HCT116 (cell line): ENCODE data around the gene TMEM135. TPM values are rescaled to one million over a fixed set of nuclear protein-coding genes. Genes with fewer than 3 reads are reported as not detected.

ENCODE experiments used
- ATAC-seq: fragments of 200-7000 bp; cut with Tn5 transposase; 2 replicates; pipeline ENCODE4 v1.9.1; 2020; ENCODE audit warnings: mild to moderate bottlenecking, moderate library complexity
- BruUV-seq: library from RNA; stranded (reverse); fragments of 400-500 nt; replicated peaks from 2 replicates; lab custom pipeline; 2021; lab: Mats Ljungman, UMichigan
- CTCF ChIA-PET: fragments of 300-600 bp; sonication (Branson Sonifier 250); formaldehyde crosslinking; loops from one replicate; lab custom pipeline; 2021; ENCODE audit warnings: antibody characterized with exemption; lab: Charles Lee
- POLR2A ChIA-PET: fragments of 300-600, 350-600 bp; sonication (Branson Sonifier 250); formaldehyde crosslinking; loops from one replicate; lab custom pipeline; 2021; ENCODE audit warnings: antibody characterized with exemption; lab: Charles Lee
- RAD21 ChIA-PET, 2 experiments: fragments of 300-600 bp; sonication (Branson Sonifier 250); formaldehyde crosslinking; loops; one replicate each; lab custom pipeline; 2023; ENCODE audit warnings: low total read pairs in 2 of 2; ENCODE audit not compliant: uncharacterized antibody in 2 of 2, unreplicated experiment in 2 of 2, low non-redundant PET in 1 of 2; lab: Charles Lee
- DNase-seq: peaks from one replicate; pipeline ENCODE4 v3.0.0-alpha.2; 2010; ENCODE audit warnings: low read depth, low spot score
- H2AFZ ChIP-seq: fragments of 200-600 bp; shearing (Covaris generic), sonication (generic); 2 replicates; pipeline ENCODE4 v1.6.1; 2017; ENCODE audit warnings: low read depth, mixed run types, mixed read lengths, antibody characterized with exemption, low read length; ENCODE audit not compliant: poor library complexity, severe bottlenecking
- H3K27ac ChIP-seq: 2 replicates; pipeline ENCODE4 v1.5.1; 2012; ENCODE audit warnings: low read depth, low read length
- H3K27me3 ChIP-seq: fragments of 200-600 bp; sonication (generic); 2 replicates; pipeline ENCODE4 v1.6.1; 2016; ENCODE audit warnings: mixed run types, low read length, mixed read lengths; ENCODE audit not compliant: insufficient read depth
- H3K36me3 ChIP-seq, 2 experiments: fragments of 200-500 bp in 1 of 2; fragments of 200-600 bp in 1 of 2; sonication (Bioruptor generic) in 1 of 2; sonication (generic) in 1 of 2; 2 replicates each; pipeline versions ENCODE4 v1.5.1 to v1.6.1; 2014 to 2016; ENCODE audit warnings: low read length in 2 of 2, inconsistent platforms in 1 of 2, mixed read lengths in 1 of 2, mixed run types in 1 of 2; ENCODE audit not compliant: insufficient read depth in 2 of 2, control insufficient read depth in 1 of 2
- H3K4me1 ChIP-seq, 2 experiments: fragments of 200-600 bp in 1 of 2; sonication (generic) in 1 of 2; 2 replicates each; pipeline versions ENCODE4 v1.5.1 to v1.6.1; 2012 to 2017; ENCODE audit warnings: low read length in 2 of 2, inconsistent platforms in 1 of 2, mild to moderate bottlenecking in 1 of 2, mixed read lengths in 1 of 2, mixed run types in 1 of 2, moderate library complexity in 1 of 2; ENCODE audit not compliant: insufficient read depth in 2 of 2, control insufficient read depth in 1 of 2
- H3K4me2 ChIP-seq: fragments of 200-600 bp; sonication (generic); 2 replicates; pipeline ENCODE4 v1.6.1; 2017; ENCODE audit warnings: mixed run types, low read length, mixed read lengths
- H3K4me3 ChIP-seq, 2 experiments: fragments of 200-600 bp in 1 of 2; sonication (generic) in 1 of 2; replicated peaks in 1 of 2; 2 replicates each; pipeline ENCODE4 v1.5.1; 2011 to 2016; ENCODE audit warnings: low read length in 2 of 2, control low read depth in 1 of 2, low read depth in 1 of 2, mild to moderate bottlenecking in 1 of 2, mixed read lengths in 1 of 2, mixed run types in 1 of 2
- H3K79me2 ChIP-seq: fragments of 200-600 bp; sonication (generic); 2 replicates; pipeline ENCODE4 v1.6.1; 2017; ENCODE audit warnings: mild to moderate bottlenecking, mixed run types, low read length, moderate library complexity, mixed read lengths; ENCODE audit not compliant: insufficient read depth
- H3K9ac ChIP-seq: fragments of 200-600 bp; sonication (generic); 2 replicates; pipeline ENCODE4 v1.6.1; 2016; ENCODE audit warnings: low read length, mixed read lengths
- H3K9me2 ChIP-seq: fragments of 200-600 bp; sonication (generic), shearing (Covaris generic); 2 replicates; pipeline ENCODE4 v1.6.1; 2017; ENCODE audit warnings: mixed run types, mild to moderate bottlenecking, moderate library complexity; ENCODE audit not compliant: insufficient read depth
- H3K9me3 ChIP-seq, 2 experiments: fragments of 200-500 bp in 1 of 2; fragments of 200-600 bp in 1 of 2; sonication (Bioruptor generic) in 1 of 2; sonication (generic) in 1 of 2; 2 replicates each; pipeline ENCODE4 v1.6.1; 2014 to 2017; ENCODE audit warnings: low read length in 2 of 2, mixed read lengths in 2 of 2, inconsistent platforms in 1 of 2, low read depth in 1 of 2, mild to moderate bottlenecking in 1 of 2, mixed run types in 1 of 2, moderate library complexity in 1 of 2; ENCODE audit not compliant: control insufficient read depth in 1 of 2, insufficient read depth in 1 of 2
- H4K20me1 ChIP-seq: fragments of 200-600 bp; sonication (generic), shearing (Covaris generic); 2 replicates; pipeline ENCODE4 v1.6.1; 2017; ENCODE audit warnings: mixed run types, mild to moderate bottlenecking, moderate library complexity; ENCODE audit not compliant: insufficient read depth
- ATF3 ChIP-seq: IDR thresholded peaks from 2 replicates; pipeline ENCODE4 v1.6.1; 2012
- CBX3 ChIP-seq: IDR thresholded peaks from 2 replicates; pipeline ENCODE4 v1.6.1; 2012; ENCODE audit warnings: low read depth
- CEBPB ChIP-seq: IDR thresholded peaks from 2 replicates; pipeline ENCODE4 v1.6.1; 2012; ENCODE audit warnings: low read depth
- CTCF ChIP-seq, 3 experiments: fragments of 200-600 bp in 1 of 3; sonication (generic) in 1 of 3; IDR thresholded peaks in 2 of 3; conservative IDR thresholded peaks in 1 of 3; 2 replicates each; pipeline ENCODE4 v1.5.1; 2012 to 2017; ENCODE audit warnings: low read depth in 2 of 3, low read length in 2 of 3, antibody characterized with exemption in 1 of 3, borderline replicate concordance in 1 of 3, control low read depth in 1 of 3, mild to moderate bottlenecking in 1 of 3, mixed read lengths in 1 of 3, mixed run types in 1 of 3, moderate library complexity in 1 of 3; ENCODE audit not compliant: insufficient read depth in 1 of 3
- ELF1 ChIP-seq: IDR thresholded peaks from 2 replicates; pipeline ENCODE4 v1.6.1; 2012; ENCODE audit warnings: low read depth, borderline replicate concordance
- EZH2 ChIP-seq: fragments of 200-600 bp; sonication (generic); IDR thresholded peaks from 2 replicates; pipeline ENCODE4 v1.6.1; 2017; ENCODE audit warnings: antibody characterized with exemption, mixed run types
- FOSL1 ChIP-seq: IDR thresholded peaks from 2 replicates; pipeline ENCODE4 v1.6.1; 2012; ENCODE audit warnings: low read depth
- JUND ChIP-seq: IDR thresholded peaks from 2 replicates; pipeline ENCODE4 v1.6.1; 2012
- POLR2A ChIP-seq: IDR thresholded peaks from 2 replicates; pipeline ENCODE4 v1.7.0; 2011; ENCODE audit warnings: borderline replicate concordance; ENCODE audit not compliant: insufficient read depth, insufficient read length; ENCODE audit errors: extremely low read depth
- POLR2AphosphoS5 ChIP-seq: IDR thresholded peaks from 2 replicates; pipeline ENCODE4 v1.6.1; 2011; ENCODE audit warnings: mild to moderate bottlenecking, low read depth, low read length, moderate library complexity
- RAD21 ChIP-seq: IDR thresholded peaks from 2 replicates; pipeline ENCODE4 v1.6.1; 2012; ENCODE audit warnings: low read depth, mild to moderate bottlenecking
- SIN3A ChIP-seq: IDR thresholded peaks from 2 replicates; pipeline ENCODE4 v1.6.1; 2012; ENCODE audit warnings: low read depth
- SRF ChIP-seq: IDR thresholded peaks from 2 replicates; pipeline ENCODE4 v1.6.1; 2012; ENCODE audit warnings: low read depth
- TCF7L2 ChIP-seq: IDR thresholded peaks from 2 replicates; pipeline ENCODE4 v1.7.0; 2011; ENCODE audit warnings: borderline replicate concordance, inconsistent platforms; ENCODE audit not compliant: insufficient read depth, insufficient read length; ENCODE audit errors: extremely low read depth
- YY1 ChIP-seq: IDR thresholded peaks from 2 replicates; pipeline ENCODE4 v1.6.1; 2011; ENCODE audit warnings: low read length, low read depth, moderate library complexity, mild to moderate bottlenecking; ENCODE audit not compliant: insufficient replicate concordance; ENCODE audit errors: extremely low read depth
- ZFX ChIP-seq: fragments of 450-650 bp; IDR thresholded peaks from 2 replicates; pipeline ENCODE4 v1.6.1; 2017
- intact Hi-C: fragments of 100-400 bp; cut with micrococcal nuclease; formaldehyde crosslinking; loops from 2 replicates; pipeline ENCODE4 v1.10.0; 2022
- total RNA-seq: library from RNA; stranded (reverse); gene quantifications from one replicate; pipeline ENCODE4 v1.2.1, GENCODE V29; 2021; ENCODE audit not compliant: unreplicated experiment

The TMEM135 gene
- total RNA-seq, 1 experiment from 2014 or later = 50.6 TPM

GRCh38 chr11:87179621-87180020 lies 141.9 kb downstream of the TMEM135 start:
- Histone ChIP-seq H3K36me3 (0 out of 4 replicates have a peak, but pooled peaks cover 0 to 4% of the 10 kb centered on the region in 2 experiments), H3K27me3 (no peaks in the 10 kb centered on the region), H4K20me1 (no peaks in the 10 kb centered on the region), H3K4me2 (no peak overlapping the region), H2AFZ (no peak overlapping the region), H3K4me1 (peaks cover 23 to 24% of the 10 kb centered on the region in 2 experiments), H3K27ac (no peak overlapping the region), H3K4me3 (no peak overlapping the region), H3K9me3 (no peaks in the 10 kb centered on the region), H3K9ac (no peak overlapping the region), H3K9me2 (no peaks in the 10 kb centered on the region), H3K79me2 (no peaks in the 10 kb centered on the region; the same call in 1 of the 2 replicates)
- CTCF ChIA-PET = no interaction called here
- RAD21 ChIA-PET = no interaction called here
- ATAC-seq (no peak), DNase-seq (no peak)
- TF ChIP-seq SIN3A (no peak), CTCF (IDR thresholded peaks at IDR 0.05 in 2 of 3, conservative IDR thresholded peaks at IDR 0.05 in 1 of 3; ENCODE audit: borderline replicate concordance in 1 of 3, insufficient read depth in 1 of 3, low read depth in 2 of 3, low read length in 2 of 3) (no peak), JUND (no peak), EZH2 (no peak), ATF3 (no peak), SRF (no peak), YY1 (no peak), ZFX (no peak), TCF7L2 (no peak), POLR2AphosphoS5 (no peak), FOSL1 (no peak), CEBPB (no peak), ELF1 (no peak), CBX3 (no peak), POLR2A (no peak), RAD21 (no peak)
- intact Hi-C loops = no loop called here
- POLR2A ChIA-PET = no interaction called here
- no TSS peak for BruUV-seq
